Fibroblast of pulmonary artery (primary cell): Measurements from ENCODE around the gene LNPEP.
"Not testable (repeated sequence)": the region's sequence is repeated elsewhere in the genome, so short reads cannot be mapped to it uniquely, and the experiment has no call there.

Source experiments
- DNase-seq: peaks from one replicate; pipeline ENCODE4 v3.0.0-alpha.2; 2010; ENCODE audit warnings: low read depth
- H3K4me3 ChIP-seq: replicated peaks from 2 replicates; pipeline ENCODE4 v1.5.1; 2011; ENCODE audit warnings: low read depth, mild to moderate bottlenecking, control low read depth, low read length, moderate library complexity
- TF ChIP-seq, protein P1 (sequence below): IDR thresholded peaks from 2 replicates; pipeline ENCODE4 v1.5.1; 2011; ENCODE audit warnings: mild to moderate bottlenecking, control low read depth, low read length, inconsistent platforms; ENCODE audit errors: missing control alignments

Gene LNPEP

GRCh38 chr5:97074859-97075489 lies 139.1 kb downstream of the LNPEP start:
- H3K4me3 ChIP-seq, result no peak overlapping the region
- TF ChIP-seq, protein P1, sequence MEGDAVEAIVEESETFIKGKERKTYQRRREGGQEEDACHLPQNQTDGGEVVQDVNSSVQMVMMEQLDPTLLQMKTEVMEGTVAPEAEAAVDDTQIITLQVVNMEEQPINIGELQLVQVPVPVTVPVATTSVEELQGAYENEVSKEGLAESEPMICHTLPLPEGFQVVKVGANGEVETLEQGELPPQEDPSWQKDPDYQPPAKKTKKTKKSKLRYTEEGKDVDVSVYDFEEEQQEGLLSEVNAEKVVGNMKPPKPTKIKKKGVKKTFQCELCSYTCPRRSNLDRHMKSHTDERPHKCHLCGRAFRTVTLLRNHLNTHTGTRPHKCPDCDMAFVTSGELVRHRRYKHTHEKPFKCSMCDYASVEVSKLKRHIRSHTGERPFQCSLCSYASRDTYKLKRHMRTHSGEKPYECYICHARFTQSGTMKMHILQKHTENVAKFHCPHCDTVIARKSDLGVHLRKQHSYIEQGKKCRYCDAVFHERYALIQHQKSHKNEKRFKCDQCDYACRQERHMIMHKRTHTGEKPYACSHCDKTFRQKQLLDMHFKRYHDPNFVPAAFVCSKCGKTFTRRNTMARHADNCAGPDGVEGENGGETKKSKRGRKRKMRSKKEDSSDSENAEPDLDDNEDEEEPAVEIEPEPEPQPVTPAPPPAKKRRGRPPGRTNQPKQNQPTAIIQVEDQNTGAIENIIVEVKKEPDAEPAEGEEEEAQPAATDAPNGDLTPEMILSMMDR, result no peak
- DNase-seq, result no peak

DNA sequence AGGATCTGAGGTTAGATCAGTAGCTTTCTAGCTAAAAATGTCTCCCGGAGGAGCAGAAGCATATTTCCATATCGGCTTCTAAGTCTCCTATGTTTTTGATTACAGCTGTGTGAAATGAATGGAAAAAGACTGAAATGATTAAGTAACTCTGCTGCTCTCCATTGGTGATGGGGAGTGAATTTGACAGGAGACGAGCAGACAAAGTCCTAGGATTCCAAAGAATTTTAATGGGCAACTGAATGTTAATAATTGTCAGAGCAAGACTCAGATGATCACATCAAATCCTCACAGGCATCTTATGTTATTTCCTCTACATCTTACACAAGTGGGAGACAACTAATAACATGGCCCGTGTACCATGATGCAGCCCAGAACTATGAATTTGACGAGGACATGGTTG lies 139.8 kb downstream of the LNPEP start:
- no peak overlapping the region for H3K4me3 ChIP-seq
- no peak for DNase-seq
- TF ChIP-seq, protein P1, result no peak

- TF ChIP-seq, protein P1, result no peak
- H3K4me3 ChIP-seq, result no peak overlapping the region
- no peak for DNase-seq
These were observed 140.2 kb downstream of the LNPEP start for GRCh38 chr5:97076098-97076497.

GRCh38 chr5:97077246-97077645 lies 141.4 kb downstream of the LNPEP start:
- TF ChIP-seq, protein P1, result no peak
- DNase-seq, result no peak
- no peak overlapping the region for H3K4me3 ChIP-seq

- no peak overlapping the region for H3K4me3 ChIP-seq
- TF ChIP-seq, protein P1, result no peak
- DNase-seq, result no peak
These were observed 143.3 kb downstream of the LNPEP start for GRCh38 chr5:97078958-97079743.

- not testable (repeated sequence) for DNase-seq
These were observed 149.0 kb downstream of the LNPEP start for GRCh38 chr5:97084782-97085458.

GRCh38 chr5:97085459-97086181 lies 149.7 kb downstream of the LNPEP start:
- DNase-seq, result no peak
- no peak overlapping the region for H3K4me3 ChIP-seq
- TF ChIP-seq, protein P1, result no peak

More at GRCh38 chr5:97084782-97085458, 149.0 kb downstream of the LNPEP start:
- H3K4me3 ChIP-seq, result not testable (repeated sequence)
